Suppressor macrophage treated with lipopolysaccharide for 1 hour (primary cell): ENCODE data around the gene AQP6.

Experiments used
- DNase-seq, 3 donors: peaks; one replicate each; pipeline ENCODE4 v3.0.0-alpha.2; 2020 to 2022

AQP6 gene

DNA sequence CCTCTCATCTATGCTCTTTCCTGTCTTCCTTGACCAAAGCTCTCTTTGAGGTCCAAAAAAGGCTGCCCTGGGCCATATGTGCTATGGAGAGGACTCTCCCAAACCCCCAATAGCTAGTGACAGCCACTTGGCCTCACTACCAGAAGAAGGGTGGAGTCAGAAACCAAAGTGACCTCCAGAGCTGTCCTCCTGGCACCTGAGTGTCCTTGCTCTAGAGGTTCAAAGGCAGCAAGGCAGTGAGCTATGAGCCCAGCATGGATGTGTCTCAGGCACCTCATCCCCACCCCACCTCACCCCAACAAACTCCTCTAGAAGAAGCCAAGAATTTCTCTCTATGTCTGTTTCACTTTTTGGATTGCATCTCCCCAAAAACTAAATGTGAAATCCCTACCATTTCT is 15.2 kb upstream of the AQP6 start:
- no peak for DNase-seq

DNA sequence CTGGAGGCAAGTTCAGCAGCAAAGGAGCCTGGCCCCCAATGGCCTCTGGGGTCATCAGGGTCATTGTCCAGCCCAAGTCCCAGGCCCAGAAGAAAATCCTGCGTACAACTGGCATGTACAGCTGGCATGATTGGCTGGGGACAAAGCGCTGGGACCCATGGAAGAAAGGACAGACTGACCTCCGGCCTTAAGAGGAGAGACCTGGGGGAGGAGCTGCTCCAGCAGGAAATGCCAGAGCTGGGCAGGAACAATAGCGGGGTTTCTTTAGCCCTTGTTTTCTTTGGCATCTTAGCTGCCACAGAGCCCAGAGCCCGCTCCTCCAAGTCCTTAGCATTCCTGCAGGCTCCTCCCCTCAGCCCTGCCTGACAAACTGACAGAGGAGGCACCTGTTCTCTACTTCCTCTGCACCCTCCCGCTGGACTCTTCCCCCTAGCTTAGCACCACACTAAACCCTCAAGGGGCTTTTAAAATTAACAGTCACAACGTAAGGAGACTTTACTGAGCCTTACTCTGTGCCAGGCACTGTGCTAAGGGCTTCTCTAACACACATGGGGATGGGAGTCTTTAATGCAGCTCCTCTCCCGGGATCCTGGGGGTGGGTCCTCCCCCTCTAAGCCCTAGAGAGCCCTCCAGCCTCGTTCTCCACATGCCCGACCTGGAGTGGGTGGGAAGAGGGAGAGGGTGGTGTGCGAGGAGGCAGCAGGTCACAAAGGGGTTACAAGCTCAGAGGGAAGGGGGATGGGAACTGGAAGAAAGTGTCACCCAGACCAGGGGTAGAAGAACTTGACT is 12.9 kb upstream of the AQP6 start:
- DNase-seq, result no peak

DNA sequence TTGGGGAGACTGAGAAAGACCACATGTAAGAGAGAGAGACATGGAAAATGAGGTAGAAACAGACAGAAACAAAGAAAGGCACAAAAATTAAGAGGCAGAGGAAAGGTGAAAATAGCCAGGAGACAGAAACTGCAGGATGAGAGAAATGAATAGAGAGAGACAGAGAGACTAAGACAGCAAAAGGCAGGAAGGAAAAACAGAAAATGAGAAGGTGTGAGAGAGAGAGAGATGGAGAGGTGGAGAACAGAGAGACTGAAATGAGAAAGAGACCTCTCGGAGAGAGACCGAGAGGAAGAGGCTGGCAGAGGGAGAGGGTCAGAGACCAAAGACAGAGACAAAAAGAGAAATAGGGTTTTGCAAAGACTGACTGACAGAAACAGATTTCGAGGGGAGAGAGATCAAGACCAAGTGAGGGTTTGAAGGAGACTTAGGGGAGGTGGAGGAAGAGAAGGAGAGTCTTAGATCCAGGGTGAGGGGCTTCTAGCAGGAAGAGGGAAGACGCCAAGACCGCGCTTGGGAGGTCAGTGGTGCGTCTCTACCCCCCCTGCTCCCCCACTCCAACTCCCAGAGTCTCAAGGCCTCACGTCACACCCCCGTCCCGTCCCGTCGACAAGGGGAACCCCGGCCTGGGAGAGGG is 12.2 kb upstream of the AQP6 start:
- no peak for DNase-seq

DNA sequence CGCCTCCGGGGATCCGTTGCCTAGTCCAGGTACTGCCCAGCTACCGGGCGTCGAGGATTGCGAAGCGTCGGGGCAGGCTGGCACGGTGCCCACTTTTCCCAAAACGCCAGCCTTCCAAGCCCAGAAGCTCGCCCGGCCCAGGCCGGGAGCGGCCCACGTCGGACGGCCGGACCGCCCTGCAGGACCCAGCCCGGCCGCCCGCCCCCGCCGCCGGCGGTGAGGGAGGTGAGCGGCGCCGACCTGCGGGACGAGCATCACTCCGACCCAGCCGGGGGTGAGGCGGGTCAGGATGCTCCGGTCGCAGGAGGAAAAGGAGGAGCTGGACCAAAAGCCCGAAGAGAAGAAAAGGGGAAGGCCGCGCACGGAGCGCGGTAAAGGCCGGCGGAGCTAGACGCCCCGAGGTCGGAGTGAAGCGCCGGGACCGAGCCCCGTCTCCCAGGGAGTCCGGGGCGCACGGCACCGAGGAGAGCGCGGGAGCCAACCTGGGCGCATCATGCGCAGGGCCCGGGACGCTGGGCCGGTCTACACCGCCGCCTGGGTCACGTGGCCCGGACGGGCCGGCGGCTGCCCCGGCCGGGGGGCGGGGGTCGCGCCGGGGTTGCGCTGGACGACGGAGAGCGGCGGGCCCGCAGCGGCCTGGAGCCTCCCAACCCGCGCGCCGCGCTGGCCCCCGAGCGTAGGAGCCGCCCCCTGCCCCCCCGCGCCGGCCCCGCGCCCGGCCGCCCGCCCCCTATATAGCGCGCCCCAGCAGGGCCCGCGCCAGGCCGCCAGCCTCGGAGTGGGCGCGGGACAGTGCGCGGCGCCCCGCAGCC is 11.4 kb upstream of the AQP6 start, which contains the start of gene AQP5:
TSS of gene AQP5 (plus strand) at position 762 of the 812 bp plus-strand sequence. CDS start 146 bp downstream, outside the sequence.
- peak in 2 of 3 donors; percentile 39 to 46 for DNase-seq

DNA sequence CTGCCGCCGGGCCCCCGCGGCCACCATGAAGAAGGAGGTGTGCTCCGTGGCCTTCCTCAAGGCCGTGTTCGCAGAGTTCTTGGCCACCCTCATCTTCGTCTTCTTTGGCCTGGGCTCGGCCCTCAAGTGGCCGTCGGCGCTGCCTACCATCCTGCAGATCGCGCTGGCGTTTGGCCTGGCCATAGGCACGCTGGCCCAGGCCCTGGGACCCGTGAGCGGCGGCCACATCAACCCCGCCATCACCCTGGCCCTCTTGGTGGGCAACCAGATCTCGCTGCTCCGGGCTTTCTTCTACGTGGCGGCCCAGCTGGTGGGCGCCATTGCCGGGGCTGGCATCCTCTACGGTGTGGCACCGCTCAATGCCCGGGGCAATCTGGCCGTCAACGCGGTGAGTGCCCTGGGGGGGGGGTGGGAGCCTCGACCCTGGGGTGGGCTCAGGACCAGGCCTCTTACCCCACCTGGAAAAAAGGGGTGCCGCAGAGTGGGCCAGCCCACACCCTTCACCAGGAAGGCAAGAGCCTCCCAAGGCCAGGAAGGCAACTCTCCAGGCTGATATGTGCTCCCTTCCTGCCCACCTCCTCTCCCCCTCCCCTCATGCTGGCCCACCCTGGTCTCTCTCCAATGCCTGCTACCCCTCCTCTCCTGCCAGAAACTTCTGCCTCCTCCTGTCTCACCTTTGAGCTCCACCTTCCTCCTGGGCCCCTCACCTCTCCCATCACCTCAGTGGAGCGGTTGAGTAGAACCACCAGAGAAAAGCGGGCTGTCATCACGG is 10.6 kb upstream of the AQP6 start:
- no peak for DNase-seq

DNA sequence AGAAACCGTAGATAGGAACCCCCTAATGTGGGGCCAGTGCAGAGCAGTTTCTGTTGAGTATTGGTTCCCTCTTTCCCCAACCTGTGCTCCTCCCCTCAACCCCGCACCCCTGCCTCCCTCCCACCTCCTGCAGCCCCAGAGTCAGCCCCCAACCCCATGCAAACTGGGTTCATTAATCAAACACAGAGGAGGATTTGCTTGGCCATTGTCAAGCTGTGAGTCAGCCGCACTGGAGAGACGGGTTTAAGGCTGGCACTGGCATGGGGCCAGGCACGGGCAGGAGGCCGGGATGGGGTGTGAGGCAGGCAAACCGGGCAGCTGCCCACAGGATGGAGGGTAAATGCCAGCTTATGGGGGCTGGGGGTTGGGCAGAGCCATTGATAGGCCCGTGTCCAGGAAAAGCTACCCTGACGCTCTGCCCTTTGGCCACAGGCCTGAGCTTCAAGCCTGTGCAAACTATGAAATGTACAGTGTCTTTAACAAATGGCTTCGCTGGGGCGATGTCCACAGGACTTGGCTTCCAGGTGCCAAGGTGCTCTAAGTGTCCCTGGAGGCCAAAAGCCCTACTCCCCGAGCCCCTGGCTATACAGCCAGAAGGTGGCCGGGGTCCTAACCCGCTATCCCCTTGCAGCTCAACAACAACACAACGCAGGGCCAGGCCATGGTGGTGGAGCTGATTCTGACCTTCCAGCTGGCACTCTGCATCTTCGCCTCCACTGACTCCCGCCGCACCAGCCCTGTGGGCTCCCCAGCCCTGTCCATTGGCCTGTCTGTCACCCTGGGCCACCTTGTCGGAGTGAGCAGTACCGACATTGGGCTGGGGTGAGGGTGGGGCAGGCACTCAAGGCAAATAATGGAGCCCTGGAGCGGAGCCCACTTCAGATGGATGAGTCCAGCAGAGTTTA is 9.6 kb upstream of the AQP6 start:
- DNase-seq, result no peak

DNA sequence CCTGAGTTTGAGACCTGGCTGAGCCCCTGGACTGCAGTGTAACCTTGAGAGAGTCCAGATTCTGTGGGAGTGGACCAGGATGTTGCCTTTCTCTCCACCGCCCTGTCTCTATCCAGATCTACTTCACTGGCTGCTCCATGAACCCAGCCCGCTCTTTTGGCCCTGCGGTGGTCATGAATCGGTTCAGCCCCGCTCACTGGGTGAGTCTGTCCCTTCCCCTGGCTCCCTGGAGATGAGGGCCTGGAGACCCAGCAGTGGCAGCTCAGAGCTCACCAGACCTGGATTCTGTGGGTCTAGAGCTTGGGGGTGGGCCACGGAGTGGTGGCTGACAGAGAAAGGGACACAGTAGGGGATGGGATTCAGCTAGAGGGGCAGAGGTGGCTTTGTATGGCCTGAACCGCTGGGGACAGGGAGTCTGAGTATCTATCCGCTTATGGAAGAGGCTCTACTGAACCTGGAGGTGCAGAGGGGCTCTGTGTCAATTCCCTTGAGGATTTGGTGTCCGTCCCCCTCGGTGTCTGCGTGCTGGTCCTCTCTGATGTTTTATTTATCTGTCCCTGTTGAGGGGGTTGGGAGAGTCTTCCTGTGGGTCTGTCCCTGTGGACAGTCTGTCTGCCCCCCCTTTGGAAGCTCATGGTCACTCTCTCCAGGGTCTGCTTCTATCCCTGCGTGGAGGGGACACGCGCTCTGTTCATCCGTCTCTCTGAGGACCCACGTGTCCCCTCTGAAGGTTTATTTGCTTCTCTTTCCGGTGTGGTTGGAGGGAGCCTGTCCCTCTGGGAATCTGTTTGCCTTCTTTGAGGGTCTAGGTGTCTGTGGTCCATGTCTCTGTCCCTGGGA is 8.6 kb upstream of the AQP6 start:
- no peak for DNase-seq

DNA sequence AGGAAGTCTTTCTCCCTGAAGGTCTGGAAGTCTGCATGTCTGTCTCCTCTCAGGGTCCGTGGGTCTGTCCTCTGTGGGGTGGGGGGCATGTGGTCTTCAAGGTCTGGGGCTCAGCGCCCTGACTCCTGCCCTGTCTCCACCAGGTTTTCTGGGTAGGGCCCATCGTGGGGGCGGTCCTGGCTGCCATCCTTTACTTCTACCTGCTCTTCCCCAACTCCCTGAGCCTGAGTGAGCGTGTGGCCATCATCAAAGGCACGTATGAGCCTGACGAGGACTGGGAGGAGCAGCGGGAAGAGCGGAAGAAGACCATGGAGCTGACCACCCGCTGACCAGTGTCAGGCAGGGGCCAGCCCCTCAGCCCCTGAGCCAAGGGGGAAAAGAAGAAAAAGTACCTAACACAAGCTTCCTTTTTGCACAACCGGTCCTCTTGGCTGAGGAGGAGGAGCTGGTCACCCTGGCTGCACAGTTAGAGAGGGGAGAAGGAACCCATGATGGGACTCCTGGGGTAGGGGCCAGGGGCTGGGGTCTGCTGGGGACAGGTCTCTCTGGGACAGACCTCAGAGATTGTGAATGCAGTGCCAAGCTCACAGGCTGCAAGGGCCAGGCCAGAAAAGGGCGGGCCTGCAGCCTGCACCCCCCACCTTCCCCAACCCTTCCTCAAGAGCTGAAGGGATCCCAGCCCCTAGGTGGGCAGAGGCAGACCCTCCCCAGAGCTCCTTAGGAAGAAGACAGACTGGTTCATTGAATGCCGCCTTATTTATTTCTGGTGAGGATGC is 7.7 kb upstream of the AQP6 start:
- DNase-seq, result no peak

DNA sequence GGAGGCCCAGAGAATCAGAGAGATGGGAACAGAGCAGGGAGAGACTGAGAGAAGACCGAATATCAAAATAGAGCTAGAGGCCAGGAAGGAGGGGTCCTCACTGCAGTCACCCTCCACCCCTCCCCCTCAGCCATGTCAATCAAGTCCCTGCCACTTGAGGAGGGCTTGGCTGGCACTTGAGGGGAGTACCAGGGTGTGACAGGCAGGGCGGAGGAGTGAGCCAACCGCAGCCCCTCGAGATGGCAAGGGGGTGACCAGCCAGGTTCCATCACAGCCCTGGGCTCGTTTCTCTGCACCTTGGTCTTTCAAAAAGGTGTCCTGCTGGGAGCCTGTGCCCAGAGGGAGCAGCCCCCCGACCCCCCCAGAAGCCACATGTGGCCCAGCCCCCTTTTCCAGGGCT is 6.9 kb upstream of the AQP6 start:
- DNase-seq, result no peak

DNA sequence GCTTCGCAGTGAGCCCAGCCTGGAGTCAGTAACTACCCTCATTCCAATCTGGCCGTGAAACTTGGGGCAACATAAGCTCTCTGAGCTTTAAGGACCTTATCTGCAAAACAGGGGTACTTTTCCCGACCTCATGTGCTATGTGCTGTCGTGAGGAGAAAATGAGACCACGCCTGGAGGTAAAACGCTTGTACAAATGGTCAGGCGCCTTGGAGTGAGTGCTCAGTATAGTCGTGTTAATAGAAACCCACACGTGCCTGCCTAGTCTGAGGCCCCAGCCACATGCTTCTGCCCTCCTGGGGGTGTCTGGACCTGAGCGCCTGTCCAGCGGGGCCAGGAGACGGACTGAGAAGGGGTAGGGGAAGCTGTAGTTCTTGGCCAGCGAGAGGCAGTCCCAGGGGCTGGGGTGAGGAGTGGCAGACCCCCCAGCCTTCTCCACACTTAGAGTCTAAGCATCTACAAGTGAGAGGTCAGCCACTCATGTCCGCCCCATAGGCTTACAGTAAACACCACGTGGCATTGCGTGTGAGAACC is 6.2 kb upstream of the AQP6 start:
- no peak for DNase-seq

DNA sequence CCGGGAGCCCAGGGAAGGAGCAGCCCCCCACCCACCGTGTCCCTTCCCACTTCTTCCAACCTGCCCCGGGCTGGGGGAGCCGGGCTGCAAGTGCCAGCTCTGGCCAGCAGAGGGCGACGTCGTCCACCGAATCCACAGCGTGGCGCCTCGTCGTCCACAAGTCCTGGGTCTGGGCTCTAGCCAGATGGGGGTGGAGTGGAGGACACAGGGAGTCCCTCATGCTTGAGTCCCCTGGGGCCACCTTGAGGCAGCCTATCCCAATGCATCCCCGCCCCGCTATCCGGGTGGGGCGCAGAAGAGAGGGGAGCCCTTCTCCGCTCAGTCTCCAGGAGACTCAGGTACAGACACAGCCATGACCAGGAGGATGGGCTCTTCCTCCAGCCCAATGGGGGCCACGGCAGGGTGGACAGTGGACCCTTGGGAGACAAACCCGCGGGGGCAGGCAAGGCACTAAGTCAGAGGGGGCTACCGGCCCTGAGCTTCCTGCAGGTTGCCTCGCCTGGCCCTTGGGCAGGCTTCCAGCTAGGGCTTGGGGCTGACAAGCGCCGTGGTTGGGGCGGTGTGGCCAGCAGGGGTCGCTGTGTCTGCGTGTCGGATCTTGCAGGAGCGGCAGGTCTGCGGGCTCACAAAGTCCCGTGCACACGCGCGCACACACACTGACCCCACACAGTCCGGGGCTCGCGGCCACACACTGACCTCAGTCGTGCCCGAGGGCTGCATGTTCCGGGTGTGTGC is 5.5 kb upstream of the AQP6 start:
- peak; percentile 88 to 95 (median 93) for DNase-seq

DNA sequence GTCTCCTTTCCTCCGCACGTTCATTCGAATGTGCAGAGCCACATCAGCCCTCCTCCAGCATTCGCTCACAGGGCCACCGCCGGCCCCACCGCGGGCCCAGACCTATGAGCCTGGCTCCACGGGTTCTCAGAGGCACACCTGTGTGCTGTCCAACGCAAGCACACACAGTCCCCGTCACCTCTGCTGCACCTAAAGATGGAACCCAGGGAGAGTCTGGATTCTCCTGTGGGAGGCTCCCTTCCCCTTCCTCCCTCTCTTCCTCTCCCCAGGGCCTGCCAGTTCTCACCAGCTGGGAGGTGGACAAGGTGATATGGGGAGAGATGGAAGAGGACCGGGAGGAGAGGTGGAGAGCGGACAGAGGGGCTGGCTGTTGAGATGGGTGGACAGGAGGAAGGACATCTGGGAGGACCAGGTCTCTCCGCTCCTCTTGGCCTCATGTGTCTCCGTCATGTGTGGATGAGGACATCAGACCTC is 4.9 kb upstream of the AQP6 start:
- no peak for DNase-seq

DNA sequence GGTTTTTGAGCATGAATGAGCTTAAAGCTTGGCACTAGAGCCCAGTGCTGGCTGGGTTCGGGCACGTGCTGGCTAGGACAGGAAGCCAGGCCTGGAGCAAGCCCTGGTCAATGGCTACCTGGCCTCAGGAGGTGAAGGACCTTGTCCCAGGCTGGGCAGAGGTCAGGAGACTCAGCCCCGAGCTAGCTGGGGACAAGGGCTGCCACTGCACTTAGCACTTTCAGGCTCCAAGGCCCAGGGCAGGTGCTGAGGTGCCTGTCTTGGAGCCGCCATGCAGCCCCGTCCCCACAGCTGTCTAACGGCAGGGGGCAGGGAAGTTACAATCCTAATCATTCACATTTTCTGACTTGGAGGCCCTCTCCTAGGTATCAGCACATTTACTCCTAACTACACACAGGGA is 4.3 kb upstream of the AQP6 start:
- no peak for DNase-seq

DNA sequence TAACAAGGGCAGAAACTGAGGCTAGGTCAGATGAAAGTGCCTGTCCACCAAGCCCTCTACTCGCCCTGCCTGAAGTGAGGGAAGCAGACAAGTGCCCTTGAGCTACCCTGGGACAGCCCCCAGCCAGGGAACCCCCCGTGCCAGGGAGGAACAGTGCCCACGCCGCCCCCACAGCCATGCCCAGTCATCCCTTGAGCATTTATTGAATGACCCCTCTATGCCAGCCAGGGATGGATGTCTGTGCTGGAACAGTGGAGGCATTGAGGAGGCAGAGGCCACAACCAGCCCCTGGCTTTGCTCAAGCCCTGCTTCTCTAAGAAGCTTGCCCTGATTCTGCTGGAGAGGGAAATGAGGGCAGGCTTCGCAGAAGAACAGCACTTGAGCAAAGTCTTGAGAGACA is 3.7 kb upstream of the AQP6 start:
- peak; percentile 45 to 66 (median 53) for DNase-seq

DNA sequence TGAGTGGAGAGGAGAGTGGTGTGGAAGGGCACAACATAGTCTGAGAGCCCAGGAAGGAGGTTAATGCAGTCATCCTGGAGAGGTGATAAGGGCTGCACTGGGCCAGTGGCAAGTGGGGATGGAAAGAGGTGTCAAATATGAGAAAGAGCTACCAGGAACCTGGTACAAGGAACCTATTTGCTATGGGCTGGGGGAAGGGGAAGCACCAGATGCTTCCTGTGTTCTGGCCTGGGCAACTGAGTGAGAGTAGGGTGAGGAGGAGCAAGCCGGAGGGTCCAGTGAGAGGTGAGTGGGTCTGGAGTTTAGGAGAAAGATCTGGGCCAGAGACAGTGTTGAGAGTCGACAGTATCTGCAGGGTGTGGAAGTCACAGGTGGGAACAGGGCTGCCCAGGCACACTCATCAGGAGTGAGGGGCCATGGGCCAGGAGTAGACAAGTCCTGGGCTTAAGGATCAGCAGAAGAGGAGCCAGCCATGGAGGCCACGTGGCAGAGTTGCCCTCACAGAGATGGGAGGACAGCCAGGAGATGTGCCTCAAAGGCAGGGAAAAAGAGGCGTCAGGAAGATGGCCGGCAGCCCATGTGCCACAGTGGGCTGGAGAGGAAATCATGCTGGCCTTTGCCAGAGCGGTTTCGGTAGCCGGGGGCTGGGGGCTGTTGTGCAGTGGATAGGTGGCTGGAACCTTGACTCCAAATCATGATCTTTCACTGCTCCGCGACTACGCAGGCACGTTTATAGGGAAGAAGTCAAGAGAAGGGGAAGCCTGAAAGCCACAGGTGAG is 2.9 kb upstream of the AQP6 start:
- no peak for DNase-seq

DNA sequence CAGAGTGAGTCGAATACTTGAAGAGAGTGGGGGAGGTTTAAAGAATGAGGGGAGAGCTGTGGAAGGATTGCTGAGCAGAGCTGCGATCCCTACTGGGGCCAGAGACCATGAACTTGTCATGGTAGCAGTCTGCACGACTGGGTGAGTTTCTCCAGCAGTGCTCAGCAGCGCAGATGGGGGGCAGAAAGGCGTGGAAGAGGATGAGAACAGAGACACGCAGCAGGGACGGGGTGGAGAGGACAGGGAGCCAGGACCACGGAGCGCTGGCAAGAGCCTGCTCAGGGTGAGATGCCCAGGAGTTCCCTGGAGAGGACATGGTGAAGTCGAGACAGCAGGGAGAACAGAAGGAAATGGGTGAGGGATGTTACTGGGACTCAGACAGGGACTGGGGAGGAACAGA is 2.1 kb upstream of the AQP6 start:
- no peak for DNase-seq

DNA sequence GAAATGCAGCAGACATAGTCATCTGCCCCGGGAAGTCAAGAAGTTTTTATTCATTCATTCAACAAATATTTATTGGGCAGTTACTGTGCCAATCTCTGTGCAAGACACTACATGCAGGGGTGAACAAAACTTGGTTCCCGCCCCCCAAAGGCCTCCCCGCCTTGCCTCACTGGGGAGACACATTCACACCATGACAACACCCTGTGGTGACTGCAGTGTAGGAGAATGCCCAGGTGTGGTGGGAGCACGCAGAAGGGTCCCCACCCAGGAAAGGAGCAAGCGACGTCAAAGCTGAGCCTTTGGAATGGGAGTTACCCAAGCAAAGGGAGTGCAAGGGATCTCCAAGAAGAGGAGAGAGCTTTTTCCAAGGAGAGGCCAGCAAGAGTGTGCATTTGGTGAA is 1.6 kb upstream of the AQP6 start:
- no peak for DNase-seq

DNA sequence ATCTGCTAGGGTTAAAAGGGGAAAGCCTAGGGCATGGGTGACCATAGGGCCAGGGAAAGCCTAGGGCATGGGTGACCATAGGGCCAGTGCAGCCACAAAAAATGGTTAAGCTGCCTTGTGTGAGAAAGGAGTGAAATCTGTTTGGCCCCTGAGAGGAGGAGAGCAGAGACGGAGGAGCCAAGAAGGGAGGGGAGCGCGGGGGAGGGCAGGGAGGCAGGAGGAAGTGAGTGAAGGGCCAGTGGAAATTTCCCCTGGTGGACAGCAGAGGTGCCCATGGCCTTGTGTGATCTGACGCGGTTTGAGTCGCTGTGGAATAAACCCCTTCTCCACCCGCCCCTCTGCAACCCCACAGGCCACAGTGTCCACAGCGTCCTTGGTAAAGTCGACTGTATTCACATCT is 618 bp upstream of the AQP6 start:
- DNase-seq, result peak in 1 of 3 donors; percentile 25
